Astrocyte (in vitro differentiated cells and primary cell): ENCODE measurements around the gene EMP1.

ENCODE experiments used
- CTCF ChIP-seq: IDR thresholded peaks from 2 replicates; pipeline ENCODE4 v1.5.1; 2011; ENCODE audit warnings: low read depth, mild to moderate bottlenecking, inconsistent platforms, low read length, moderate library complexity; ENCODE audit not compliant: insufficient read depth
- EZH2 ChIP-seq: IDR thresholded peaks from 2 replicates; pipeline ENCODE4 v1.6.1; 2012; ENCODE audit warnings: mild to moderate bottlenecking, low read length, inconsistent platforms; ENCODE audit not compliant: insufficient read depth

GRCh38 chr12:13195785-13196129, 769 bp upstream of the EMP1 start:
- TF ChIP-seq CTCF, result no peak
- no peak for TF ChIP-seq EZH2
